HepG2 (cell line): ENCODE measurements around the gene F2RL2. TPM values are rescaled to one million over a fixed set of nuclear protein-coding genes. Genes with fewer than 3 reads are reported as not detected.

Experiments used
- ATAC-seq: fragments of 200-7000 bp; cut with Tn5 transposase; 3 replicates; pipeline ENCODE4 v1.9.1; 2020; ENCODE audit warnings: mild to moderate bottlenecking, moderate library complexity
- BruUV-seq: library from RNA; stranded (reverse); fragments of 400-500 nt; replicated peaks from 2 replicates; lab custom pipeline; 2021; lab: Mats Ljungman, UMichigan
- CTCF ChIA-PET: fragments of 300-600 bp; formaldehyde crosslinking; extraction: SDS; loops from one replicate; lab custom pipeline; 2021; ENCODE audit warnings: low total read pairs, inconsistent platforms, low intra/inter-chr PET ratio; lab: Yijun Ruan, JAX
- POLR2A ChIA-PET: fragments of 350-600 bp; sonication (Branson Sonifier 250); formaldehyde crosslinking; loops from one replicate; lab custom pipeline; 2020; ENCODE audit warnings: antibody characterized with exemption, inconsistent platforms; lab: Yijun Ruan, JAX
- DNase-seq: peaks from one replicate; pipeline ENCODE4 v3.0.0-alpha.2; 2015; ENCODE audit warnings: low spot score
- FAIRE-seq: peaks from 3 replicates; lab custom pipeline; 2011; peaks lifted over from hg19 to GRCh38; lab: Jason Lieb, UNC
- H2AFZ ChIP-seq: one replicate; pipeline ENCODE4 v1.6.1; 2011; ENCODE audit warnings: low read length, inconsistent platforms
- H3K27ac ChIP-seq: fragments of 300-600 bp; 3 replicates; pipeline ENCODE4 v1.8.0; 2011; ENCODE audit warnings: mixed run types, mild to moderate bottlenecking, mixed read lengths, low read length, inconsistent platforms; ENCODE audit not compliant: insufficient read depth; ENCODE audit errors: extremely low read length
- H3K27me3 ChIP-seq, 2 experiments: fragments of 200-600 bp in 1 of 2; 2 replicates in 1 of 2; 3 replicates in 1 of 2; pipeline versions ENCODE4 v1.6.0 to v1.8.0; 2011; ENCODE audit warnings: low read length in 2 of 2, mild to moderate bottlenecking in 2 of 2, moderate library complexity in 2 of 2, inconsistent platforms in 1 of 2; ENCODE audit not compliant: insufficient read depth in 2 of 2, control insufficient read depth in 1 of 2
- H3K36me3 ChIP-seq, 2 experiments: fragments of 200-600 bp in 1 of 2; replicated peaks in 1 of 2; 2 replicates in 1 of 2; 3 replicates in 1 of 2; pipeline versions ENCODE4 v1.5.1 to v1.8.0; 2011; ENCODE audit warnings: low read length in 2 of 2, inconsistent platforms in 1 of 2; ENCODE audit not compliant: insufficient read depth in 2 of 2, control insufficient read depth in 1 of 2
- H3K4me1 ChIP-seq: 2 replicates; pipeline ENCODE4 v1.5.1; 2012; ENCODE audit warnings: low read length, inconsistent platforms; ENCODE audit not compliant: insufficient read depth
- H3K4me2 ChIP-seq: 2 replicates; pipeline ENCODE4 v1.6.0; 2011; ENCODE audit warnings: low read depth, low read length, inconsistent platforms
- H3K4me3 ChIP-seq, 3 experiments: fragments of 200-600 bp in 1 of 3; sonication (generic), shearing (Covaris generic) in 1 of 3; replicated peaks in 1 of 3; 2 replicates each; pipeline ENCODE4 v1.5.1; 2011 to 2016; ENCODE audit warnings: low read length in 3 of 3, inconsistent platforms in 2 of 3, low read depth in 2 of 3, mild to moderate bottlenecking in 2 of 3, control low read depth in 1 of 3, mixed read lengths in 1 of 3; ENCODE audit not compliant: insufficient read depth in 1 of 3
- H3K79me2 ChIP-seq: one replicate; pipeline ENCODE4 v1.6.1; 2011; ENCODE audit warnings: low read length, inconsistent platforms; ENCODE audit not compliant: insufficient read depth
- H3K9ac ChIP-seq: 2 replicates; pipeline ENCODE4 v1.6.0; 2011; ENCODE audit warnings: mild to moderate bottlenecking, low read depth, low read length, inconsistent platforms; ENCODE audit not compliant: insufficient read depth
- H3K9me3 ChIP-seq: 2 replicates; pipeline ENCODE4 v1.5.1; 2012; ENCODE audit warnings: mild to moderate bottlenecking, low read length
- H4K20me1 ChIP-seq: 2 replicates; pipeline ENCODE4 v1.6.0; 2011; ENCODE audit warnings: inconsistent platforms, mild to moderate bottlenecking, low read length, moderate library complexity; ENCODE audit not compliant: insufficient read depth
- FOXP4 ChIP-seq: sonication (generic); formaldehyde crosslinking; IDR thresholded peaks from 2 replicates; pipeline ENCODE4 v1.4.0; 2020; ENCODE audit warnings: missing genetic modification reagents
- GFI1 ChIP-seq: sonication (generic); formaldehyde crosslinking; IDR thresholded peaks from 2 replicates; pipeline ENCODE4 v1.5.0; 2020; ENCODE audit warnings: missing genetic modification reagents, mild to moderate bottlenecking, borderline replicate concordance
- PCBP1 ChIP-seq: fragments of 200-400 bp; formaldehyde crosslinking; IDR thresholded peaks from 2 replicates; pipeline ENCODE4 v1.6.1; 2017; ENCODE audit warnings: mild to moderate bottlenecking, low read depth, low read length, borderline replicate concordance
- PHF21A ChIP-seq: sonication (generic); formaldehyde crosslinking; IDR thresholded peaks from 2 replicates; pipeline ENCODE4 v1.5.0; 2020; ENCODE audit warnings: mild to moderate bottlenecking, missing genetic modification reagents
- SP140L ChIP-seq: sonication (generic); formaldehyde crosslinking; IDR thresholded peaks from 2 replicates; pipeline ENCODE4 v1.4.0; 2020; ENCODE audit warnings: missing genetic modification reagents, borderline replicate concordance
- ZFYVE20 ChIP-seq: sonication (generic); formaldehyde crosslinking; IDR thresholded peaks from 2 replicates; pipeline ENCODE4 v1.8.0; 2023; ENCODE audit warnings: low read depth, mild to moderate bottlenecking, moderate library complexity, missing genetic modification reagents, borderline replicate concordance
- ZUFSP ChIP-seq: sonication (generic); formaldehyde crosslinking; IDR thresholded peaks from 2 replicates; pipeline ENCODE4 v1.9.0; 2021; ENCODE audit warnings: missing genetic modification reagents, mild to moderate bottlenecking, borderline replicate concordance
- WGBS: methylation state at CpG from one replicate; pipeline ENCODE4 v1.1.6; 2017; ENCODE audit warnings: low lambda C conversion rate; 5-methylcytosine and 5-hydroxymethylcytosine counted together
- in situ Hi-C: cut with HindIII; loops from 2 replicates; pipeline ENCODE4 v1.10.0; 2017; ENCODE audit warnings: low pct_unique_long_range_greater_than_20kb; ENCODE audit not compliant: extremely low pct_ligation_motif_present
- intact Hi-C: fragments of 100-400 bp; cut with micrococcal nuclease; formaldehyde crosslinking; loops from one replicate; pipeline ENCODE4 v1.10.0; 2022; ENCODE audit not compliant: unreplicated experiment
- polyA plus RNA-seq, 8 experiments: library from polyadenylated mRNA; depleted of rRNA in 3 of 8; stranded (reverse) in 7 of 8; unstranded in 1 of 8; fragments of >200 nt; fragmentation: Illumina TruSeq in 4 of 8; extraction: Trizol in 4 of 8; gene quantifications; 2 replicates each; pipeline versions ENCODE4 v1.2.1 to v1.2.3, GENCODE V29; 2011 to 2016; ENCODE audit warnings: low read depth in 4 of 8, missing spikeins in 1 of 8, mixed read lengths in 1 of 8; ENCODE audit not compliant: insufficient read depth in 1 of 8
- total RNA-seq, 5 experiments: library from RNA; depleted of rRNA; stranded (reverse); fragments of >200 nt; fragmentation: Illumina TruSeq; extraction: Trizol; gene quantifications; 2 replicates each; pipeline ENCODE4 v1.2.3, GENCODE V29; 2016; ENCODE audit warnings: low read depth in 1 of 5

F2RL2 gene
- total and polyA plus RNA-seq, 2 of the 13 experiments (the other 11 are each of a cell fraction or from before 2014, with no cell fraction given) = not detected

- intact Hi-C loops (no loop called here), in situ Hi-C loops (no loop called here)
- no peak for TF ChIP-seq ZFYVE20 (CRISPR knock-in tag)
- no peak for TF ChIP-seq FOXP4
- no peak for TF ChIP-seq PCBP1
- TF ChIP-seq PHF21A (CRISPR knock-in tag) = no peak
- peaks cover 2 to 13% of the 10 kb centered on the region in 2 experiments; a peak in 3 of 5 replicates for H3K36me3 ChIP-seq
- ATAC-seq = no peak
- ChIA-PET CTCF (no interaction called here), POLR2A (no interaction called here)
- 83% methylated on average over 8 of the region's 8 CpGs for WGBS
- no peak overlapping the region for H3K4me2 ChIP-seq
- no peak for DNase-seq
- no peaks in the 10 kb centered on the region for H3K4me1 ChIP-seq
- no peak overlapping the region for H2AFZ ChIP-seq
- no peaks in the 10 kb centered on the region for H3K9me3 ChIP-seq
- no TSS peak for BruUV-seq
- H3K9ac ChIP-seq = no peak overlapping the region
- H3K4me3 ChIP-seq = no peak overlapping the region
- H3K27me3 ChIP-seq = no peaks in the 10 kb centered on the region
- no peak for FAIRE-seq
- H3K79me2 ChIP-seq = no peaks in the 10 kb centered on the region
- no peak overlapping the region for H3K27ac ChIP-seq
- no peaks in the 10 kb centered on the region for H4K20me1 ChIP-seq
Observed at GRCh38 chr5:76625087-76625815, 2.0 kb upstream of the F2RL2 start.

- Histone ChIP-seq H3K4me1 (no peaks in the 10 kb centered on the region), H3K9me3 (no peaks in the 10 kb centered on the region), H3K36me3 (peaks cover 1 to 7% of the 10 kb centered on the region in 2 experiments; a peak in 3 of 5 replicates), H3K79me2 (no peaks in the 10 kb centered on the region), H3K27me3 (no peaks in the 10 kb centered on the region), H2AFZ (no peak overlapping the region), H4K20me1 (no peaks in the 10 kb centered on the region), H3K27ac (no peak overlapping the region), H3K9ac (no peak overlapping the region), H3K4me3 (no peak overlapping the region)
- ChIA-PET POLR2A (no interaction called here), CTCF (no interaction called here)
- DNase-seq (no peak), FAIRE-seq (no peak), ATAC-seq (no peak)
- intact Hi-C loops = no loop called here
- BruUV-seq = no TSS peak
- 98% methylated on average over 5 of the region's 5 CpGs for WGBS
- TF ChIP-seq GFI1 (CRISPR knock-in tag) (no peak), SP140L (CRISPR knock-in tag) (no peak), ZUFSP (CRISPR knock-in tag) (no peak)
- TF ChIP-seq, all 625 proteins: peak for 0
- in situ Hi-C loops = no loop called here
- H3K4me2 ChIP-seq = no peak overlapping the region
Observed at GRCh38 chr5:76622076-76622475, 1.1 kb downstream of the F2RL2 start.
